Neural crest cell (in vitro differentiated cells): ENCODE results near the gene SUPT20H. TPM values are rescaled to one million over a fixed set of nuclear protein-coding genes. Genes with fewer than 3 reads are reported as not detected.

Source experiments
- DNase-seq: peaks from one replicate; pipeline ENCODE4 v3.0.0; 2021; ENCODE audit warnings: low read depth, mixed read lengths, low spot score
- H3K27ac Mint-ChIP-seq: one replicate; pipeline ENCODE4 v1.8.0; 2021; ENCODE audit warnings: mild to moderate bottlenecking, mixed read lengths; ENCODE audit not compliant: unreplicated experiment
- H3K27me3 Mint-ChIP-seq: 2 replicates; pipeline ENCODE4 v1.8.0; 2021; ENCODE audit warnings: low read depth, mild to moderate bottlenecking, mixed read lengths
- H3K36me3 Mint-ChIP-seq: 2 replicates; pipeline ENCODE4 v1.8.0; 2021; ENCODE audit warnings: low read depth, mild to moderate bottlenecking, mixed read lengths
- H3K4me1 Mint-ChIP-seq: 2 replicates; pipeline ENCODE4 v1.8.0; 2021; ENCODE audit warnings: mixed read lengths
- H3K4me3 Mint-ChIP-seq: one replicate; pipeline ENCODE4 v1.8.0; 2021; ENCODE audit warnings: mild to moderate bottlenecking, mixed read lengths
- H3K9me3 Mint-ChIP-seq: 2 replicates; pipeline ENCODE4 v1.8.0; 2021; ENCODE audit warnings: mixed read lengths
- CTCF ChIP-seq: fragments of 200-600 bp; sonication (generic); conservative IDR thresholded peaks from 2 replicates; pipeline ENCODE4 v1.5.0; 2021; ENCODE audit warnings: antibody characterized with exemption, mild to moderate bottlenecking
- total RNA-seq: library from RNA; stranded (reverse); gene quantifications from 2 replicates; pipeline ENCODE4 v1.2.1, GENCODE V29; 2021

SUPT20H gene
- total RNA-seq, 1 donor from 2014 or later, result 86.5 TPM

- Mint-ChIP-seq H3K4me3 (no peak overlapping the region), H3K9me3 (no peaks in the 10 kb centered on the region), H3K27me3 (no peaks in the 10 kb centered on the region), H3K27ac (no peak overlapping the region), H3K36me3 (peaks cover 22% of the 10 kb centered on the region), H3K4me1 (no peaks in the 10 kb centered on the region)
- no peak for TF ChIP-seq CTCF
- DNase-seq, result no peak
Observed at GRCh38 chr13:37040789-37041188, 18.7 kb downstream of the SUPT20H start.

- H3K27ac Mint-ChIP-seq, result no peak overlapping the region
- no peaks in the 10 kb centered on the region for H3K4me1 Mint-ChIP-seq
- no peak for DNase-seq
- no peak for TF ChIP-seq CTCF
- no peak overlapping the region for H3K4me3 Mint-ChIP-seq
- peaks cover 30% of the 10 kb centered on the region for H3K36me3 Mint-ChIP-seq
- peaks cover 3% of the 10 kb centered on the region for H3K9me3 Mint-ChIP-seq
- H3K27me3 Mint-ChIP-seq, result no peaks in the 10 kb centered on the region
Observed at GRCh38 chr13:37039896-37040295, 19.6 kb downstream of the SUPT20H start.

GRCh38 chr13:37037241-37037640 lies 22.2 kb downstream of the SUPT20H start:
- no peaks in the 10 kb centered on the region for H3K27me3 Mint-ChIP-seq

GRCh38 chr13:37029617-37030016 lies 29.9 kb downstream of the SUPT20H start:
- H3K36me3 Mint-ChIP-seq, result peaks cover 16% of the 10 kb centered on the region
- no peak for TF ChIP-seq CTCF
- no peaks in the 10 kb centered on the region for H3K9me3 Mint-ChIP-seq
- no peaks in the 10 kb centered on the region for H3K27me3 Mint-ChIP-seq
- no peaks in the 10 kb centered on the region for H3K4me1 Mint-ChIP-seq
- H3K4me3 Mint-ChIP-seq, result no peak overlapping the region
- no peak overlapping the region for H3K27ac Mint-ChIP-seq
- no peak for DNase-seq

More at GRCh38 chr13:37037241-37037640, 22.2 kb downstream of the SUPT20H start:
- no peaks in the 10 kb centered on the region for H3K4me1 Mint-ChIP-seq
- H3K27ac Mint-ChIP-seq, result no peak overlapping the region
- no peak overlapping the region for H3K4me3 Mint-ChIP-seq
- H3K9me3 Mint-ChIP-seq, result peaks cover 3% of the 10 kb centered on the region
- H3K36me3 Mint-ChIP-seq, result peaks cover 34% of the 10 kb centered on the region
- DNase-seq, result no peak
- no peak for TF ChIP-seq CTCF

GRCh38 chr13:37027639-37028038 lies 31.8 kb downstream of the SUPT20H start:
- DNase-seq, result no peak
- H3K4me3 Mint-ChIP-seq, result no peak overlapping the region
- TF ChIP-seq CTCF, result no peak
- H3K4me1 Mint-ChIP-seq, result no peaks in the 10 kb centered on the region
- no peak overlapping the region for H3K27ac Mint-ChIP-seq
- peaks cover 15% of the 10 kb centered on the region for H3K36me3 Mint-ChIP-seq
- H3K9me3 Mint-ChIP-seq, result no peaks in the 10 kb centered on the region
- H3K27me3 Mint-ChIP-seq, result no peaks in the 10 kb centered on the region

- Mint-ChIP-seq H3K27ac (no peak overlapping the region), H3K4me3 (no peak overlapping the region), H3K27me3 (no peaks in the 10 kb centered on the region), H3K4me1 (no peaks in the 10 kb centered on the region), H3K9me3 (no peaks in the 10 kb centered on the region), H3K36me3 (peaks cover 14% of the 10 kb centered on the region)
- TF ChIP-seq CTCF, result no peak
- no peak for DNase-seq
Observed at GRCh38 chr13:37026771-37027170, 32.7 kb downstream of the SUPT20H start.
